ENCODE data around the gene ANGPTL5. TPM values are rescaled to one million over a fixed set of nuclear protein-coding genes. Genes with fewer than 3 reads are reported as not detected.
A peak's percentile ranks its signal among the peaks of the same experiment; 100 is the strongest.
"Not testable (repeated sequence)": the region's sequence is repeated elsewhere in the genome, so short reads cannot be mapped to it uniquely, and the experiment has no call there.

The ANGPTL5 gene
- polyA plus RNA-seq (2012; rRNA removed): not detected in 2 replicates
- not detected in 2 replicates for polyA plus RNA-seq (2012; cell fraction: cytosol; rRNA removed)
- not detected in 2 replicates for polyA plus RNA-seq (2012; cell fraction: nucleus; rRNA removed)

GRCh38 chr11:101916422-101916821 is at the start of gene ANGPTL5:
TSS of gene ANGPTL5 (minus strand) at chr11:101916522. CDS start at chr11:101907909, 8,613 bp downstream.
- Histone ChIP-seq H3K9me2 (no peaks in the 10 kb centered on the region), H3K9ac (peak within 1 kb of the TSS; percentile 86), H3K9me3 (no peaks in the 10 kb centered on the region), H3K4me2 (peak within 1 kb of the TSS; percentile 77), H3K36me3 (replicated peaks in 1 of 2; ENCODE audit: control insufficient read depth in 1 of 2, insufficient read depth in 2 of 2, low read length in 1 of 2) (no peaks in the 10 kb centered on the region), H3K79me2 (ENCODE audit: insufficient read depth) (no peaks in the 10 kb centered on the region), H4K20me1 (ENCODE audit: insufficient read depth) (no peaks in the 10 kb centered on the region), H3F3A (replicated peaks; ENCODE audit: insufficient read depth) (peaks cover 21% of the 10 kb centered on the region), H3K4me1 (ENCODE audit: control insufficient read depth in 1 of 2, insufficient read depth in 2 of 2, low read depth in 1 of 2, low read length in 1 of 2) (peaks cover 0 to 7% of the 10 kb centered on the region in 2 experiments; a peak in 2 of 4 replicates), H2AFZ (ENCODE audit: low read depth) (peak within 1 kb of the TSS; percentile 85), H3K4me3 (ENCODE audit: low read depth in 2 of 2, low read length in 1 of 2) (peak within 1 kb of the TSS; percentile 78 to 82), H3K27me3 (ENCODE audit: insufficient read depth) (no peaks in the 10 kb centered on the region), H3K27ac (ENCODE audit: low read depth in 2 of 2, low read length in 1 of 2) (peak within 1 kb of the TSS; percentile 95)
- ChIA-PET CTCF (interaction anchor here (1.1 kb wide), 1 partner anchor 29 kb away, joined by 4 read pairs; no protein-coding TSS in a partner anchor), POLR2A (no interaction called here)
- 49% methylated on average over 2 of the region's 2 CpGs for WGBS (ENCODE audit: low lambda C conversion rate)
- DNase-seq: no peak
- TF ChIP-seq PBX3 (IDR thresholded peaks at IDR 0.05) (no peak), REST (IDR thresholded peaks at IDR 0.05; ENCODE audit: low read depth, low read length) (no peak)

- H3K27me3 ChIP-seq (ENCODE audit: insufficient read depth); H3K27ac ChIP-seq (ENCODE audit: low read depth in 2 of 2, low read length in 1 of 2); H3K36me3 ChIP-seq (replicated peaks in 1 of 2; ENCODE audit: control insufficient read depth in 1 of 2, insufficient read depth in 2 of 2, low read length in 1 of 2); H3K9me3 ChIP-seq; H4K20me1 ChIP-seq (ENCODE audit: insufficient read depth); H3K79me2 ChIP-seq (ENCODE audit: insufficient read depth); DNase-seq; H3K4me3 ChIP-seq (ENCODE audit: low read depth in 2 of 2, low read length in 1 of 2); H3K4me1 ChIP-seq (ENCODE audit: control insufficient read depth in 1 of 2, insufficient read depth in 2 of 2, low read depth in 1 of 2, low read length in 1 of 2); H3F3A ChIP-seq (replicated peaks; ENCODE audit: insufficient read depth); H3K9ac ChIP-seq; H3K4me2 ChIP-seq; H3K9me2 ChIP-seq; H2AFZ ChIP-seq (ENCODE audit: low read depth); POLR2A ChIA-PET: not testable (repeated sequence)
- WGBS (ENCODE audit: low lambda C conversion rate): 96% methylated on average over 10 of the region's 10 CpGs
- CTCF ChIA-PET: interaction anchor here (1.1 kb wide), 1 partner anchor 19 kb away, joined by 5 read pairs; no protein-coding TSS in a partner anchor
These were observed 47.9 kb upstream of the ANGPTL5 start for GRCh38 chr11:101964200-101964599.

- H3K9me2 ChIP-seq: no peaks in the 10 kb centered on the region
- ChIA-PET POLR2A (no interaction called here), CTCF (no interaction called here)
- TF ChIP-seq NFIC (IDR thresholded peaks at IDR 0.05; ENCODE audit: borderline replicate concordance): no peak
- no peak overlapping the region for H2AFZ ChIP-seq (ENCODE audit: low read depth)
- no peaks in the 10 kb centered on the region for H4K20me1 ChIP-seq (ENCODE audit: insufficient read depth)
- no peak overlapping the region for H3K27ac ChIP-seq (ENCODE audit: low read depth in 2 of 2, low read length in 1 of 2)
- no peaks in the 10 kb centered on the region for H3F3A ChIP-seq (replicated peaks; ENCODE audit: insufficient read depth)
- no peak overlapping the region for H3K4me2 ChIP-seq
- DNase-seq: no peak
- H3K4me1 ChIP-seq (ENCODE audit: control insufficient read depth in 1 of 2, insufficient read depth in 2 of 2, low read depth in 1 of 2, low read length in 1 of 2): no peaks in the 10 kb centered on the region; a peak in 1 of 4 replicates
- H3K79me2 ChIP-seq (ENCODE audit: insufficient read depth): no peaks in the 10 kb centered on the region
- H3K9ac ChIP-seq: no peak overlapping the region
- H3K36me3 ChIP-seq (replicated peaks in 1 of 2; ENCODE audit: control insufficient read depth in 1 of 2, insufficient read depth in 2 of 2, low read length in 1 of 2): peaks cover 5 to 11% of the 10 kb centered on the region in 2 experiments
- no peaks in the 10 kb centered on the region for H3K9me3 ChIP-seq
- H3K27me3 ChIP-seq (ENCODE audit: insufficient read depth): no peaks in the 10 kb centered on the region
- H3K4me3 ChIP-seq (ENCODE audit: low read depth in 2 of 2, low read length in 1 of 2): no peak overlapping the region
- 100% methylated on average over 1 of the region's 1 CpG for WGBS (ENCODE audit: low lambda C conversion rate)
These were observed 43.9 kb upstream of the ANGPTL5 start for GRCh38 chr11:101960231-101960630.

Data from SK-N-SH (cell line).